Measurements from ENCODE around the gene ABHD4.
"Not testable (repeated sequence)": the region's sequence is repeated elsewhere in the genome, so short reads cannot be mapped to it uniquely, and the experiment has no call there.

The ABHD4 gene, protein sequence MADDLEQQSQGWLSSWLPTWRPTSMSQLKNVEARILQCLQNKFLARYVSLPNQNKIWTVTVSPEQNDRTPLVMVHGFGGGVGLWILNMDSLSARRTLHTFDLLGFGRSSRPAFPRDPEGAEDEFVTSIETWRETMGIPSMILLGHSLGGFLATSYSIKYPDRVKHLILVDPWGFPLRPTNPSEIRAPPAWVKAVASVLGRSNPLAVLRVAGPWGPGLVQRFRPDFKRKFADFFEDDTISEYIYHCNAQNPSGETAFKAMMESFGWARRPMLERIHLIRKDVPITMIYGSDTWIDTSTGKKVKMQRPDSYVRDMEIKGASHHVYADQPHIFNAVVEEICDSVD

DNA sequence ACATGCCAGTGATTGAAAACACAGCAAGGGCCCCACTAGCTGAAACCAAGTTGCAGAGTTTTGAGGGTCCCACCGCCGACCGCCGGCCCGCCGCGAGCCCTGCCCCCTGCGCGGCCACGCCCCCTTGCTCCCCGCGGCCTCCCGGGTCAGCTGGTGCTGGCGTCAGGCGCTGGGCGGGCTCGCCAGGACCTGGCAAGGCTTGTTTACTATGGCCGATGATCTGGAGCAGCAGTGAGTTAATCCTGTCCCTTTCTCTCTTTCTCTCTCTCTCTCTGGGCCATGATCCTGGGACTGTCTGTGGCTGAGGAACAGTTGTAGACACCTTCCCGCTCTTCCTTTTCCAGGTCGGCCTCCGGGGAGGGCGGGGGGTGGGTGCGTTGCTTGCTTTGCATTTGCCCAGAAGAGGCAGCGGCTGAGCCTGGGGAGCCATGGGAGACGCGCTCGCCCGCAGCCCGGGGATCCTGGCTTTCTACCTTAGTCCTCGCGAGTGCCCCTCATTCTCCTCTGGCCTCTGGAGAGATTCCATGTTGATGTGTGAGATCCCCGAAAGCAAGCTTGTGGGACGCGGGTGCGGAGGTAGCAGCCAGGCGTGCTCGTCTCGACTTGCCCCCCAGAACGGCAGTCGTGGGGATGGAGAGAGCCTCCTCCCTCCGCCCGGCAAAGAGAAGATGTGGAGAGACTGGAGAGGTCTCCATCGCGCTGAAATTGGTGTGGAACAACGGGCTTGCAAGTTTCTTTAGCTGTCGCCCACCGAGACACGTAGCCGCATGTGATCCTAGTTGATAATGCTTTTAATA lies at the start of gene ABHD4:
Gene ABHD4, plus strand, starts transcription at position 202 of the 797 bp plus-strand sequence. Its CDS starts 7 bp downstream, at position 209.
- no peak for FAIRE-seq

DNA sequence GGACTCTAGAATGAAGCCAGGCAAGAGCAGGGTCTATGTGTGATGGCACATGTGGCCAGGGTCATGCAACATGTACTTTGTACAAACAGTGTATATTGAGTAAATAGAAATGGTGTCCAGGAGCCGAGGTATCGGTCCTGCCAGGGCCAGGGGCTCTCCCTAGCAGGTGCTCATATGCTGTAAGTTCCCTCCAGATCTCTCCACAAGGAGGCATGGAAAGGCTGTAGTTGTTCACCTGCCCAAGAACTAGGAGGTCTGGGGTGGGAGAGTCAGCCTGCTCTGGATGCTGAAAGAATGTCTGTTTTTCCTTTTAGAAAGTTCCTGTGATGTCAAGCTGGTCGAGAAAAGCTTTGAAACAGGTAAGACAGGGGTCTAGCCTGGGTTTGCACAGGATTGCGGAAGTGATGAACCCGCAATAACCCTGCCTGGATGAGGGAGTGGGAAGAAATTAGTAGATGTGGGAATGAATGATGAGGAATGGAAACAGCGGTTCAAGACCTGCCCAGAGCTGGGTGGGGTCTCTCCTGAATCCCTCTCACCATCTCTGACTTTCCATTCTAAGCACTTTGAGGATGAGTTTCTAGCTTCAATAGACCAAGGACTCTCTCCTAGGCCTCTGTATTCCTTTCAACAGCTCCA lies 48.7 kb upstream of the ABHD4 start:
- FAIRE-seq = no peak

DNA sequence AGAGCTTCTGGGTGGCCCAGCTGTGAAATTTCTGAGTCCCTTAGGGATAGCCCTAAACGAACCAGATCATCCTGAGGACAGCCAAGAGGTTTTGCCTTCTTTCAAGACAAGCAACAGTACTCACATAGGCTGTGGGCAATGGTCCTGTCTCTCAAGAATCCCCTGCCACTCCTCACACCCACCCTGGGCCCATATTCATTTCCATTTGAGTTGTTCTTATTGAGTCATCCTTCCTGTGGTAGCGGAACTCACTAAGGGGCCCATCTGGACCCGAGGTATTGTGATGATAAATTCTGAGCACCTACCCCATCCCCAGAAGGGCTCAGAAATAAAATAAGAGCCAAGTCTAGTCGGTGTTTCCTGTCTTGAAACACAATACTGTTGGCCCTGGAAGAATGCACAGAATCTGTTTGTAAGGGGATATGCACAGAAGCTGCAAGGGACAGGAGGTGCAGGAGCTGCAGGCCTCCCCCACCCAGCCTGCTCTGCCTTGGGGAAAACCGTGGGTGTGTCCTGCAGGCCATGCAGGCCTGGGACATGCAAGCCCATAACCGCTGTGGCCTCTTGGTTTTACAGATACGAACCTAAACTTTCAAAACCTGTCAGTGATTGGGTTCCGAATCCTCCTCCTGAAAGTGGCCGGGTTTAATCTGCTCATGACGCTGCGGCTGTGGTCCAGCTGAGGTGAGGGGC lies 48.0 kb upstream of the ABHD4 start:
- FAIRE-seq = no peak

DNA sequence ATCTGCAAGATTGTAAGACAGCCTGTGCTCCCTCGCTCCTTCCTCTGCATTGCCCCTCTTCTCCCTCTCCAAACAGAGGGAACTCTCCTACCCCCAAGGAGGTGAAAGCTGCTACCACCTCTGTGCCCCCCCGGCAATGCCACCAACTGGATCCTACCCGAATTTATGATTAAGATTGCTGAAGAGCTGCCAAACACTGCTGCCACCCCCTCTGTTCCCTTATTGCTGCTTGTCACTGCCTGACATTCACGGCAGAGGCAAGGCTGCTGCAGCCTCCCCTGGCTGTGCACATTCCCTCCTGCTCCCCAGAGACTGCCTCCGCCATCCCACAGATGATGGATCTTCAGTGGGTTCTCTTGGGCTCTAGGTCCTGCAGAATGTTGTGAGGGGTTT lies 46.5 kb upstream of the ABHD4 start:
- FAIRE-seq = no peak

DNA sequence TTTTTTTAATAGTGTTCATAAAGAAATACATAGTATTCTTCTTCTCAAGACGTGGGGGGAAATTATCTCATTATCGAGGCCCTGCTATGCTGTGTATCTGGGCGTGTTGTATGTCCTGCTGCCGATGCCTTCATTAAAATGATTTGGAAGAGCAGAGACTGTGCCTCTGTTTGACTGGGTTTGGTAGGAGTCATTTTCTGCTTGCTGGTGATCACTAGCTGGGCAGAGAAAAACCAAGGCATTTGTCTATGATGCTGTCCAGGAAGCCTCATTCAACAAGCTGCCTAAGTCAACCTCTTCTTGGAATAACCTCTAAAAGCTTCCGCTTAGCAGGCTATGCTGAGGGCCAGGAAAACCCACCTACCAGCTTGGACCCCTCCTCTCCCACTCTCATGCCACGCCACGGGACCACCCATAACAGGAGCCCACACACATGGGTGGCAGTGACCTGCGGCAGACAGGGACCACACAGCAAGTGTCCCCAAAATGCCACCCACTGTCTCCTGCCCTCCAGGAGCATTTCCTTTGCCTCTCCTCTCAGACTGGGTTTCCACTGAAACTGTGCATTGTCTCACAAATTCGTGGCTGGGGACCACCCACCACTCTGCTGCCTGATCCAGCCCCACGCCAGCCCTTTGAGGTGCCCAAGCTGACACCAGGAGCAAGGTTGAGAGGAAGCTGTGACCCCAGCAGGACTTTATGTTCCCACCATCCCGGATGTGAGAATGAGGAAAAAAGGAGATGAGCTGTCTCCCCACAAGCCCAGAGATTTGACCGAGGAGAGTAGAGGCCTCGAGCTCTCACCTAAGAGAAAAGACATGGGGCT lies 45.9 kb upstream of the ABHD4 start:
- no peak for FAIRE-seq

DNA sequence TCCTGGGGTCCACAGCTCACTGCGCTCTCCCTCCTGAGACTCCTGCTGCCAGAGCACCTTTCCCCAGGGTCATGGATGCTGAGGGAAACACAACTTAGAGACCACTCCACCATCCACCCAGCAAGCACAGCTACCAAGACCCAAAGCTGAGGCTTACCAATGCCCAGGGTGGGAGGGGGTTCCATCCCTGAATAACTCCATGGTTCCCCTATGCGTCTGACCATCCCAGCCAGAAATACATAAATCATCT lies 45.3 kb upstream of the ABHD4 start:
- FAIRE-seq = no peak

DNA sequence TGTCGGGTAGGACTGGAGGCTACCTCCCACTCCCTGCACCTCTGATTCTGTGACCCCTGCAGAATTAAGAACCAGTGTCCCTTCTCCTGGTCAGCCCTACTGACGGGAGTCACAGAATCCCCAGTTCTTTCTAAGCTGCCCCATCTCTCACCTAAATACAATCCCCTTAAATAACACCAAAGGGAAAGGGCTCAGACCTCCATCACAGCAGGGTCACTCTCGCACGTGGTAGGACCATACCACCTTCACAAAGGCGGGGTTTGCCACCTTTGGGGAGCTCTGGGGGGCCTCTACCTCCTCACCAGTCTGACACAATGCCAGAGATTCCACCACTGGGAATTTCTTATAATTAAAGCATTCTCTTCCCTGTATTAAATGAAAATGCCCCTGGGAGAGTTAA lies 44.7 kb upstream of the ABHD4 start:
- no peak for FAIRE-seq

DNA sequence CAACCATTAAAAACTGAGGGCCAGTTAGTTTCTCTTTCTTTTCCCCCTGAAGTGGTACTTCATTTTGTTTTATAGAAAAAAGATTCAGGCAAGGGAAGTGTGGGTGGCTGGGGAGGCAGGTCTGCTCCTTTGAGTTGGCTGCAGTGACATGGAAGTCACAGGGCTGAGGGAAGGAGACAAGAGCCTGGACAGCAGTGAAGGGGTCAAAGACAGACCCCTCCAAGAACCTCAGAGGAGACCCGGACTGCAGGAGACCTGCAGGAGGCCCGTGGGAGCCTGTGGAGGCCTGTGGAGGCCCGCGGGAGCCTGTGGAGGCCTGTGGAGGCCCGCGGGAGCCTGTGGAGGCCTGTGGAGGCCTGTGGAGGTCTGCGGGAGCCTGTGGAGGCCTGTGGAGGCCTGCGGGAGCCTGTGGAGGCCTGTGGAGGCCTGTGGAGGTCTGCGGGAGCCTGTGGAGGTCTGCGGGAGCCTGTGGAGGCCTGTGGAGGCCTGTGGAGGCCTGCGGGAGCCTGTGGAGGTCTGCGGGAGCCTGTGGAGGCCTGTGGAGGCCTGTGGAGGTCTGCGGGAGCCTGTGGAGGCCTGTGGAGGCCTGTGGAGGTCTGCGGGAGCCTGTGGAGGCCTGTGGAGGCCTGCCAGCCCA lies 44.1 kb upstream of the ABHD4 start:
- not testable (repeated sequence) for FAIRE-seq

DNA sequence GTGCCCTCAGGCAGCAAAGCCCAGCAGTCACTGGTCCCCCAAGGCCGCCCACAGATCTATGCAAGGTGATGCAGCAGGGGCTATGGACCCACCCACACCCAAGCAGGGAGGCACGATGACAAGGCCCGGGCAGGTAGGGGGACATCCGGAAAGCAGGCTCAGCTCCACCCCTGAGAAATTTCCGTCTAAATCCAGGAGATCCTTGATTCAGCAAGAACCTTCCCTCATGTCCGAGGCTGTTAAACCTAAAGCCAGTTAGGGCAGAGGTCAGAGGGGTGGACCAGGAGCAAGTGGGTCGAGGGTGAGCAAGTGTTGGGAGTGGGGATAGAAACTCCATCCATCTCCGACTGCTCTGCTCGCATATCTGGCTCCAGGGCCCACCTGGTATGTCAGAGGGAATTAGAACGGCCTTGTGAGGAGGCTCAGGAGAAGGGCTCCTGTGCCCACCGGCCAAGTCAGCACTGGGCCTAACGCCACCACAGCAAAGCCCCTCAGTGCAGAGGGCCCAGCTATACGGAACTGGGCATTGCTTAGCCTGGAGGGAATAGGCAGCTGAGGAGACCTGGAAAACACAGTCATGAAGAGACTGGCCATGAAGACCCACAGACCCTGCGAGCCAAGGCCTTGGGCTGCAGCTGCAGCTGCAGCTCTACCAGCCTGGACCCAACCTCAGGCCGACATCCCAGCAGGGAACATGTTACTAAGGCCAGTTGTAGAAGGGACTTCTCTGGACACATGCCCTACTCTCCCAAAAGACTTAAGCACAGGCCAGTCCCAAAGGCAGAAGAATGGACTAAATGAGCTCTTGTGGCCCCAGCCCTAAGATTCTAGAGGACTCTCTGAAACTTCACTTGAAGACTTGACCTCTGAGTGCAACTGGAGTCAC lies 43.4 kb upstream of the ABHD4 start:
- no peak for FAIRE-seq

DNA sequence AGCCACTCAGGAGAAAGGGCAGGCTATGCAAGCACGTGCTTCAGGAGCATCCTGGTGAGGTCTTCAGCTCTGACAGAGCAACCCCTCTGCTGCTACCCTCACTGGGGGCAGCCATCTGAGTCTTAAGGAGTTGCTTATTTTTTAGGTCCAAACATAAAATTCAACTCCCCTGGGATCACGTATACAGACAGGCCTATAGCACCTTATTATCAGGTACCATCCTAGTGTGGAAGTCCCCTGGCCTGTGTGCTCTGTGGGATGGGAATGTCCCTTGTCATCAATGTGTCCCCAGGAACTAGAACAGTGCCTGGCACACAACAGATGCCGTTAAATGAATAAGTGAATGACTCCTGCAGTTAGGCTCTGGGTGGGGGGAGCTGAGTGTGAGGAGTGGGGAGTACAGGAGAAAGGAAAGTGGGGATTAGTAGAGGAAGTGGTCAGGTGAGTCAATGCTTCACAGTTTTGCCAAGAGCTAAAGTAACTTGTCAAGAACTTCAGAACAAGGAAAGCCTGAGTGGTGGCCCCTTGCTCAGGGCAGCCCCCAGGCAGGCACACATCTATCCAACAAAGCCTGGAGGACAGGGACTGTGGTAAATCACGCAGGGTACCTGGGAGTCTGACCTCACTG lies 42.6 kb upstream of the ABHD4 start:
- FAIRE-seq = no peak

DNA sequence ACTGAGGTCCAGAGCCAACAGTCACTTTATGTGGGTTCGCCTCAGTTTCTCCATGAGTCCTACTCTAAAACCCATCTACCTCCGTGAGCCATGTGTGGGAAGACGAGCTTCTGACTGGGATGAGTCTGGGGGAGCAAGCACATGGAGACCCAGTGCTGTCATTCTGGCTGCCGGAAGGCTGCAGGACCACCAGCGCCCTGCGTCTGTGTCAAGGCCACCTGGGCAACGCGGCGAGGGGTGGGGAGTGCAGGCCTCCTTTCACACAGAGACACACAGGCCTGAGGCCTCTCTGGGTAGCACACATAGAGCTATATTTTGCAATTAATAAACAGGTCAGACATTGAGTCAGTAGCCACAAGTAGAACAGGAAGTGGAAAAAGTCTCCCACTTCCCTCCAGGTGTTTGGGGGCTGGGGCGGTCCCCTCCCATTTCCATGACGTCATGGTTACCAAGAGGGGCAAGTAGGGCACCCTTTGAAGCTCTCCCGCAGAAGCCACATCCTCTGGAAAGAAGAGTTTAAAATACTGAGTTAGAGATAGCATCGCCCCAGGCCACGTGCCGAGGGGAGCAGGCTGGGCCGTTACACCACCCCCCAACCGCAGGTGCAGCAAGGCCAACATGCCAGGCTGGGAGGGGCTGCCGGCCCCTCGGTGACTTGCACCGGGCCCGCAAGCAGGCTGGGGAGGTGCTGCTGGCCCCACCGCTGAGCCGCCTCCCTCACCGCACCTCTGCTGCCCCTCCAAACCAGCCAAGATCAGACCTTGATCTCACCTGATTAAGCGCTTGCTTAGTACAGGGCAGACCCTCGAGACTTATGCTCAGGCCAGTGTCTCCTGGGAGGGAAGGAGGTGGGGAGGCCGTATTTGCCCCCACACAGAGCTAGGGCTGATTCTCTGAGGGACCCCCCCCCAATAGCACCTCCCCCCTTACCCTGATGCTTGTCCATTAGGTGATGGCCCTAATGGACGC lies 41.8 kb upstream of the ABHD4 start:
- FAIRE-seq = no peak

DNA sequence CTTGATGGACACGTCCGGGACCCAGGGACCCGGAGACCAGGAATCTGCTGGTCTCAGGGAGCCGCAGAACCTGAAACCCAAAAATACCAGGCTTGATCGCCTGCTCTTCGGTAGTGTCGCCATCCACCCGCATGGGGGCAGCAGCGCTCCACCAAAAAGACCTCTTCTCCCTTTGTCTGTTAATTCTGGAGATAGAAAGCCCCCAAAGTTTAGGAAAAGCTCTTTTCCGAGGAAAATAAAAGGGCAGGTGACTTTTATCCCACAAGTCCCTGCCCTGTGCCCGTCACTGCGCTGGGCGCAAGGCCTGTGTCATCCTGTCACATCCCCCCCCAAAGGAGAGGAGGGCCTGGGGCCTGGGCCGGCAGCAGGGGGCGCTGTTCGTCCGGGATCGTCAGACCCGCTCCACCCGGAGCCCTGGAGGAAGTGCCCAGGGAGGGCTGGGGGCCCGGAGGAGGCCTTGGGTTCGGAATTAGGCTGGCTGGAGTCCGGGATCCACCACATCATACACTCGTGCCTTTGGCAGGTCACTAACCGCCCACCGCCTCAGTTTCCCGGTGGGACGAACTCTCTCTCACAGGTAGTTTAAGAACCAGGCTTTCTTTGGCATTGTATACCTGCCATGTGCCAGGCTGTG lies 41.0 kb upstream of the ABHD4 start:
- no peak for FAIRE-seq

DNA sequence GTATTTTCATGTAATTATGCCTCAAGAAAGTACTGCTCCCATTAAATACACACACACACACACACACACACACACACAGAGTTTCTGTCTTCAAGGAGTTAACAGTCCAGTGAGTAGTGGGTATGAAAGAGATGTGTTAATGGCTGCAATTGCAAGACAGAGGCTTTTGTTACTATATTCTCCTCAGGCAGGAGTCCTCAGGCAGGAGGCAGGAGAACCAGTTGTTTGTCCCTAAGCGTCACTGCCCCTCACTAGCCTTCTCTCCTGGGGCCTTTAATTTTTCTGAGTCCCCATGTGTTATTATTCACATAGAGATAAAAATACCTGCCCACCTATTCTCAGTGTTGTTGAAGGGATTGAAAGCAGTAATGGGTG lies 40.3 kb upstream of the ABHD4 start:
- FAIRE-seq = no peak

DNA sequence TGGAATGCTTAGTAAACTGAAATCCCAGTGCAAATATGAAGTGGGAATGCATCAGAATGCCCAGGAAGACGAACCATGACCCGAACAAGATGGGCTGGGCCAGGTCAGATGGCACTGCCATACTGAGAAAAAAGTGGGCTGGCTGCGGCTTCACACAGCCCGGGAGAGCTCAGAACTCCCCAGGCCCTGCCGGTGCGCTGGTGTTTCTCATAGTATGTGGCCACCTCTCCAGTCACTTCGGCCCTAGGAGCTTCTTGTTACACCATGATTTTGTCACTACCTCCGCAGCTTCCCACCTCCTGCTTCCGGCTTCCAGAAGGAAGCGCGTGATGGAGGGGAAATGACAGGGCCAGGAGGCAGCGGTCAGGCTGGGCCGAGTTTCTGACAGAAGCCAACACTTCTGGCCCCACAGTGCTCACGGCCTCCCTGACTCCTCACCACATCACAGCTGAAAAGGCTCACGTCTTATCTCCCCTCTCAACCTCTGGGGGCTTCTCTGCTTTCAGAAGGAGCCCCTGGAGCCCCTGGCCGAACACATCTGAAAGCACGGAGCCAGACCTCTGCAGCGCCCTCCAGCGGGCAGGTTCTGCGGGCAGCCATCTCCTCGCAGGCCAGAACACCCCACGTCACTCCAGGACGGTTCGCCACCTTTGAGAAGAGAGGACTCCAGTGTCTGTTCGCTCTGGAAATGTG lies 39.7 kb upstream of the ABHD4 start:
- no peak for FAIRE-seq

DNA sequence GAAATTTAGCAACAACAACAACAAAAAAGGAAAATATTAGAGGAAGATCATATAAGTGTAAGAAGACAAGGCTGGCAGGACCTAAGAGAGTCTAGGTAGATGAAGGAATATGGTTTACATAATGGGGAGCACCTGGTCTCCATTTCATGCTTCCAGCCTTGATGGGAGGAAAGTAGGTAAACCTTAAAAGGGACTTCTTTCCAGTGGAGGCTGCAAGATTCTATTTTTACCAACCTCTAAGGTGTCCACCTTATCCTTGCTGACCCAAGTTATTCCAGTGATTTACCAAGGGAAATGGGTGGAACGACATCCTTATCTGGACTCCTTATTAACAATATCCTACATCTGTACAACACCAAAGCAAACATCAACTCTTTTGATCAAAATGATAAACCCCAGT lies 39.1 kb upstream of the ABHD4 start:
- no peak for FAIRE-seq

DNA sequence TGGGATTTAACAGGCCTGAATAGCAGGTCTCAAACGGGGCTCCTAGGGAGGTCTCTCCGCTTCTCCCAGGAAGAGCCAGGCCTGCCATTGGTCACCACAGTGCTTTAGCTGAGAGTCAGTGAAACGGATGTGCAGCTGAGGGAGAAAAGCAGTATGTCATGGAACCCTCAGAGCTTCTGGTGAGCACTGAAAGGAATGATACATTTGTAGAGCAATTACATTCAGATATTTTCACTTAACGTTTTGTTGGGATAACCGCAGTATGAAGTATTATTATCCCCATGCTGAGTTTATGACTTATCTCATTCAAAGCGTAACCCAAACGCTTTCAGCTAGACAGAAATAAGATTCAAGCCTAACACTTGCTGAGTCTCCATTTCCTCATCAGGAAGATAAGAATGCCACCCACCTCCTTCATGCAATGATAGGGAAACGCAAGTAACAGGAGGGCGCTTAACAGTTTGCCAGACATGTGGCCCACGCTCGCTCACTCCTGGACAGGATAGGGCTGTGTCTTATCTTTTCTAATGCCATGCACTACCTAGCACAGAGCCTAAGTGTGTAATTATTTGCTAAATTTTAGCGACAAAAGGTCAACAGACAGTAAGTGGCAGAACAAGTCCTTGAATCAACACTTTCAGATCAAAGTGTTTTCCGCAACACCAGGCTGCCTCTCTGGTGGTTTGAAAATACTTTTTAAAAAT lies 37.3 kb upstream of the ABHD4 start:
- FAIRE-seq = no peak

DNA sequence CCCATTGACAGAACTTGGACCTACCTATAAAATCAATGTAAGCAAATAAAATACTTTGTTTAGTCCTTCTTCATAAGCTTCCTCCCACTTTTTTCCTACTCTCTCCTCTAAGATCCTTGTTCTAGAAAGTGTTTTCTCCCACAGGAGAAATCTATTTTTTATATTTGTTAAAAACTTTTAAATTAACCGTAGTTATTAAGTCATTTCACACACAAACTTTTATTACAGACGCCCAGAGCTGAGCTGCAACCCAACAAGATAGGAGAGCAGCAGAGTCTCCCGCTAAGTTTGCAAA lies 36.8 kb upstream of the ABHD4 start:
- no peak for FAIRE-seq
